ENCODE results near the gene C1QL1.

C1QL1 gene

GRCh38 chr17:44968225-44969143 is at the start of gene C1QL1:
Gene C1QL1 (minus strand): TSS chr17:44968303. CDS start chr17:44968048, 255 bp downstream.
- peak; percentile 85 for DNase-seq (ENCODE audit: low read depth)

- DNase-seq (ENCODE audit: low read depth), result no peak
Observed at GRCh38 chr17:45016823-45017222, 48.7 kb upstream of the C1QL1 start.

GRCh38 chr17:45016237-45016636 is 48.1 kb upstream of the C1QL1 start:
- no peak for DNase-seq (ENCODE audit: low read depth)

GRCh38 chr17:45013021-45013997 is 45.2 kb upstream of the C1QL1 start:
- DNase-seq (ENCODE audit: low read depth), result no peak

GRCh38 chr17:45011767-45012166 is 43.7 kb upstream of the C1QL1 start:
- no peak for DNase-seq (ENCODE audit: low read depth)

- no peak for DNase-seq (ENCODE audit: low read depth)
Observed at GRCh38 chr17:45009676-45010467, 41.8 kb upstream of the C1QL1 start.

GRCh38 chr17:45008216-45008615 is 40.1 kb upstream of the C1QL1 start:
- DNase-seq (ENCODE audit: low read depth), result no peak

- no peak for DNase-seq (ENCODE audit: low read depth)
Observed at GRCh38 chr17:45006927-45007461, 38.9 kb upstream of the C1QL1 start.

GRCh38 chr17:45005700-45006099 is 37.6 kb upstream of the C1QL1 start:
- no peak for DNase-seq (ENCODE audit: low read depth)

- no peak for DNase-seq (ENCODE audit: low read depth)
Observed at GRCh38 chr17:45004388-45004787, 36.3 kb upstream of the C1QL1 start.

GRCh38 chr17:45003877-45004276 is 35.8 kb upstream of the C1QL1 start:
- DNase-seq (ENCODE audit: low read depth), result no peak

- DNase-seq (ENCODE audit: low read depth), result no peak
Observed at GRCh38 chr17:45001310-45001709, 33.2 kb upstream of the C1QL1 start.

- no peak for DNase-seq (ENCODE audit: low read depth)
Observed at GRCh38 chr17:44999433-44999832, 31.3 kb upstream of the C1QL1 start.

- DNase-seq (ENCODE audit: low read depth), result no peak
Observed at GRCh38 chr17:44998646-44999045, 30.5 kb upstream of the C1QL1 start.

- no peak for DNase-seq (ENCODE audit: low read depth)
Observed at GRCh38 chr17:44997733-44998520, 29.8 kb upstream of the C1QL1 start.

GRCh38 chr17:44996304-44996703 is 28.2 kb upstream of the C1QL1 start:
- no peak for DNase-seq (ENCODE audit: low read depth)

GRCh38 chr17:44995436-44996001 is 27.4 kb upstream of the C1QL1 start:
- no peak for DNase-seq (ENCODE audit: low read depth)

- no peak for DNase-seq (ENCODE audit: low read depth)
Observed at GRCh38 chr17:44992242-44992939, 24.3 kb upstream of the C1QL1 start.

GRCh38 chr17:44990994-44991393 is 22.9 kb upstream of the C1QL1 start:
- DNase-seq (ENCODE audit: low read depth), result no peak
